Suprapubic skin (tissue), 3 donors: Measurements from ENCODE around the gene SEMA5A.

Experiments used
- POLR2AphosphoS5 ChIP-seq, 3 donors: sonication (generic); formaldehyde crosslinking; IDR thresholded peaks; one replicate each; pipeline ENCODE4 v1.6.1; 2017; ENCODE audit warnings: antibody characterized with exemption in 3 of 3
- TF ChIP-seq, protein P1 (sequence below), 2 donors: fragments of 200-600 bp in 1 of 2; fragments of 450-650 bp in 1 of 2; sonication (generic) in 1 of 2; IDR thresholded peaks; one replicate each; pipeline ENCODE4 v1.5.1; 2016 to 2019; ENCODE audit warnings: antibody characterized with exemption in 2 of 2, mild to moderate bottlenecking in 1 of 2, moderate library complexity in 1 of 2

DNA sequence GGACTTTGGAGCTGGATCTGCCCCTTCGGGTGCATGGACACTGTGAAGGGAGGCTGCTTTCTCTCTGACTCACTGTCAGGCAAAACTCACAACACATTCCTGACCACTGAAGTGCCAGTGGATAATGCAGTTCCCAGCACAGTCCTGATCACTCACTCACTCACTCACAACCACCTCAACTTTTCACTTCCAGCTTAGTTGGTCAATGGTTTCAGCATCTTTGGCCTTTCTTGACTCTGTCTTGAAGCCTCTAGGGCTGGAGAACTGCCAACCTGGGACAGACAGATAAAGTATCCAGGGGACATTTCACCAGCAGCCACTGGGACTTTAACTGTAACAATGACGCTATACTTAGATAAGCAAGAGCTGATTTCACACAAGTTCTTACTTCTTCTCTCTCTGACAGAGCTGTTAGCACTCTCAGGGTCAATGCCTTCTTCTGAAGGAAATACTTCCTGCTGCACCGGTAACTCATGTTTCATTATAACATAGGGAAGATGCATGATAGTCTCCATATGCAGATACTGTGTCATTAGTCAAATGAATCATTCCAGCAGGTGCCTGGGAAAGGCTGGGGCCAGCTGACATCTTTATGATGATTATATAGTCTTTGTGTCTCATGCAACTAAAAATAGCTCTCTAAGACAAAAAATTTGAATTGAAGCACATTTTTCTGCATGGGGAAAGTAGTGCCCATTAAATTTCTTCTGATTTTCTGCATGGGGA is 499.0 kb downstream of the SEMA5A start:
- no peak for TF ChIP-seq POLR2AphosphoS5 (IDR thresholded peaks at IDR 0.05)
- TF ChIP-seq, protein P1, sequence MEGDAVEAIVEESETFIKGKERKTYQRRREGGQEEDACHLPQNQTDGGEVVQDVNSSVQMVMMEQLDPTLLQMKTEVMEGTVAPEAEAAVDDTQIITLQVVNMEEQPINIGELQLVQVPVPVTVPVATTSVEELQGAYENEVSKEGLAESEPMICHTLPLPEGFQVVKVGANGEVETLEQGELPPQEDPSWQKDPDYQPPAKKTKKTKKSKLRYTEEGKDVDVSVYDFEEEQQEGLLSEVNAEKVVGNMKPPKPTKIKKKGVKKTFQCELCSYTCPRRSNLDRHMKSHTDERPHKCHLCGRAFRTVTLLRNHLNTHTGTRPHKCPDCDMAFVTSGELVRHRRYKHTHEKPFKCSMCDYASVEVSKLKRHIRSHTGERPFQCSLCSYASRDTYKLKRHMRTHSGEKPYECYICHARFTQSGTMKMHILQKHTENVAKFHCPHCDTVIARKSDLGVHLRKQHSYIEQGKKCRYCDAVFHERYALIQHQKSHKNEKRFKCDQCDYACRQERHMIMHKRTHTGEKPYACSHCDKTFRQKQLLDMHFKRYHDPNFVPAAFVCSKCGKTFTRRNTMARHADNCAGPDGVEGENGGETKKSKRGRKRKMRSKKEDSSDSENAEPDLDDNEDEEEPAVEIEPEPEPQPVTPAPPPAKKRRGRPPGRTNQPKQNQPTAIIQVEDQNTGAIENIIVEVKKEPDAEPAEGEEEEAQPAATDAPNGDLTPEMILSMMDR (IDR thresholded peaks at IDR 0.05): no peak
